Upper lobe of left lung (tissue), 4 donors: ENCODE results near the gene ASB1.

Experiments
- POLR2A ChIP-seq, 4 donors: fragments of 450-650 bp; IDR thresholded peaks; one replicate each; pipeline ENCODE4 v1.5.1; 2016 to 2017; ENCODE audit warnings: antibody characterized with exemption in 4 of 4, mild to moderate bottlenecking in 2 of 4
- TF ChIP-seq, protein P1 (sequence below), 6 experiments: fragments of 450-650 bp in 4 of 6; fragments of 200-600 bp in 2 of 6; sonication (generic) in 2 of 6; IDR thresholded peaks; one replicate each; pipeline ENCODE4 v1.5.1; 2016 to 2019; ENCODE audit warnings: antibody characterized with exemption in 6 of 6

- TF ChIP-seq, protein P1, sequence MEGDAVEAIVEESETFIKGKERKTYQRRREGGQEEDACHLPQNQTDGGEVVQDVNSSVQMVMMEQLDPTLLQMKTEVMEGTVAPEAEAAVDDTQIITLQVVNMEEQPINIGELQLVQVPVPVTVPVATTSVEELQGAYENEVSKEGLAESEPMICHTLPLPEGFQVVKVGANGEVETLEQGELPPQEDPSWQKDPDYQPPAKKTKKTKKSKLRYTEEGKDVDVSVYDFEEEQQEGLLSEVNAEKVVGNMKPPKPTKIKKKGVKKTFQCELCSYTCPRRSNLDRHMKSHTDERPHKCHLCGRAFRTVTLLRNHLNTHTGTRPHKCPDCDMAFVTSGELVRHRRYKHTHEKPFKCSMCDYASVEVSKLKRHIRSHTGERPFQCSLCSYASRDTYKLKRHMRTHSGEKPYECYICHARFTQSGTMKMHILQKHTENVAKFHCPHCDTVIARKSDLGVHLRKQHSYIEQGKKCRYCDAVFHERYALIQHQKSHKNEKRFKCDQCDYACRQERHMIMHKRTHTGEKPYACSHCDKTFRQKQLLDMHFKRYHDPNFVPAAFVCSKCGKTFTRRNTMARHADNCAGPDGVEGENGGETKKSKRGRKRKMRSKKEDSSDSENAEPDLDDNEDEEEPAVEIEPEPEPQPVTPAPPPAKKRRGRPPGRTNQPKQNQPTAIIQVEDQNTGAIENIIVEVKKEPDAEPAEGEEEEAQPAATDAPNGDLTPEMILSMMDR (IDR thresholded peaks at IDR 0.05) = no peak
- no peak for TF ChIP-seq POLR2A (IDR thresholded peaks at IDR 0.05)
These were observed 35.6 kb upstream of the ASB1 start for GRCh38 chr2:238391042-238391689.
